ENCODE data around the gene ASIC1. TPM values are rescaled to one million over a fixed set of nuclear protein-coding genes. Genes with fewer than 3 reads are reported as not detected.
A peak's percentile ranks its signal among the peaks of the same experiment; 100 is the strongest.

Gene ASIC1
- polyA plus RNA-seq, 4 donors, result 3.4 to 4.8 (median 4.6) TPM

GRCh38 chr12:50058743-50059312 is 1.4 kb downstream of the ASIC1 start:
- no peak for DNase-seq (ENCODE audit: low read depth in 4 of 4, low spot score in 3 of 4)

DNA sequence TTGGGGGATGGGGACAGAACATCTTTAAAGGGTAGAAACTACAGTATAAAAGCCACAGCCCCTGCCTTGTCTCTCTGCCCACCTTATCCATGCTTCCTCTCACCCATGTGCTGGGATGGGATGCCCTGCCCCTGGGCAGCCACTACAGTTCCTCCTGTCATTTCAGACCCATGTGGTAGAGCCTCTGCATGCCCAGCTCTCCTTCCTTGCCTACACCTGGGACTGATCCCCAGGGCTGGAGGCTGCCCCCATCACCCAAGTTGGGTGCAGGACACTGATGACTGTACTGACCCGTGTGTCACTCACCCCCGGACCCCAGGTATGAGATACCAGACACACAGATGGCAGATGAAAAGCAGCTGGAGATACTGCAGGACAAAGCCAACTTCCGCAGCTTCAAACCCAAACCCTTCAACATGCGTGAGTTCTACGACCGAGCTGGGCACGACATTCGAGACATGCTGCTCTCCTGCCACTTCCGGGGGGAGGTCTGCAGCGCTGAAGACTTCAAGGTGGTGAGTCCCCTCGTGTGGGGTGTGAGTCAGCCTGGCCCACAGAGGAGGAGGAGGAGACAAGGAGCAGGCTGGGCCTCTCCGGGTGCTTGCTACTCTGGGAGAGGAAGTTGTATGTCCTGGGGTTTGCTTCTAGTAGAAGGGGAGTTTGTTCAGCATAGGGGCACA is 2.2 kb downstream of the ASIC1 start:
- no peak for DNase-seq (ENCODE audit: low read depth in 4 of 4, low spot score in 3 of 4)

GRCh38 chr12:50060120-50060468 is 2.7 kb downstream of the ASIC1 start:
- DNase-seq (ENCODE audit: low read depth in 4 of 4, low spot score in 3 of 4), result no peak

DNA sequence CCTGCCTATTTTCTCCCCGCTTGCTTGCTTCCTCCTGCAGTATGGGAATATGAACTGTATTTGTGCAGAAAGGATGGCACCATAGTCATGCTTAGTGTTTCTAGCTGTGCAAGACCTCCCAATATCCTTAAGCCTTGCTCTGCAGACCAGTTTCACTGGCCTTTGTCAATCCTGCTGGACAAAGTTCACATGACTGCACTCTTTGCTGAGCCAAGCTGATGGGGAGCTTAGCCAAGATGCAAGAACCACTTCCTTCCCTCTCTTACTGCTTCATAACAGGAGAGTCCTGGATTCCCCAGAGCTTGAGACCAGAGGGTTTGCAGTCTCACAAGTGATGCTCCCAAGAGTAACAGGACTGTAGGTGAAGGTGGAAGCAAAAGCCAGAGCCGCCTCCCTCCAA is 3.8 kb downstream of the ASIC1 start:
- DNase-seq (ENCODE audit: low read depth in 4 of 4, low spot score in 3 of 4), result no peak

GRCh38 chr12:50061946-50062686 is 4.7 kb downstream of the ASIC1 start:
- DNase-seq (ENCODE audit: low read depth in 4 of 4, low spot score in 3 of 4), result no peak

DNA sequence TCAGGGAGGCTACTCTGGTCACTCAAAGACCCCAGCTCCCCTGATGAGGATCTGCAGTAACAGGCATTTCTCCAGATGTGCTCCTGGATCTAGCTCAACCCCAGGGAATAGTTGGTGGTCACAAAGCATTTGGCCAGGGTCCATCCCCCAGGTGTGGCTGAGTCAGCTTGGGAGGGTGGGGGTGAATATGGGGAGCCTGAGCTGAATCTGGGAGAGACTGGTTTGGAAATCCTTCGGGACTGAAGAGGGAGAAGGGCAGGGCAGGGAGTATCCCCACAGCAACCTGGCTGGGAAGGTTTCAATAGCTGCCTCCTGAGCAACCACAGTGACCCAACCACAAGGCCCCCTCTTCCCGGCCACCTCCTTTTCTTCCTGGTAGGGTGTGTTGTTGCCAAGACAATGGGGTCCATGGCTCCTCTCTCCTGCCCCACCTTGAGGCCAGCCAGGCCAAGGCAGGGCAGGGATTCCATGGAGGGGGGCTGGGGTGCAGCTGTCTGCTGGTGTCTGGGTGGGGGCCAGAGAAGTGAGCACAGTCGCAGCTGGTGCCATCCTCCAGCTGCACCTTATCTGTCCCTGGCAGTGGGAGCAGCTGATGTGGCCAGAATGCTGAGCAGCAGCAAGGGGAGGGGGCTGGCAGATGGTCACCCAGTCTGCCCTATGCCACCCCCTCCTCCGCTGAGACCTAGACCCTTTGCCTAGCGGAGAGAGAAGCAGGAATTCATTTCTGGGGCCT is 5.5 kb downstream of the ASIC1 start:
- no peak for DNase-seq (ENCODE audit: low read depth in 4 of 4, low spot score in 3 of 4)

- DNase-seq (ENCODE audit: low read depth in 4 of 4, low spot score in 3 of 4), result no peak
Observed at GRCh38 chr12:50065726-50066310, 8.4 kb downstream of the ASIC1 start.

DNA sequence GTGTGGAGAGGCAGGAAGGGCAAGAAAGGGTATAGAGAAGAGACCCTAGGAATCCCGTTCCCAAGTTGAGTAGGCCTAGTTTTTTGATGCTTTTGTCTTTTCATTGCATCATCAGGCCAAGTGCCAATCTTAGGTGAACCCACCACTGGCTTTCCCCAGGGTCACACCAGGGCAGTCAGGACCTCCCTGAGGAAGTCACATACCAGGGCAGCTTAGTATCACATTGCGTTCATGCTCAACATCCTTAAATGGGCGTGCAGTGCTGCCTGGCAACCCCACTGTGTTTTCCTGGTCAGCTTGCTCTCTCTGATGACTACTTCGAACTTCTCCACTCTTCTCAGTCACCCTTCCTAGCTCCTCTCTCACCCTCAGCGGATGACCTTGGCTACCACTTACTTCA is 9.0 kb downstream of the ASIC1 start:
- no peak for DNase-seq (ENCODE audit: low read depth in 4 of 4, low spot score in 3 of 4)

DNA sequence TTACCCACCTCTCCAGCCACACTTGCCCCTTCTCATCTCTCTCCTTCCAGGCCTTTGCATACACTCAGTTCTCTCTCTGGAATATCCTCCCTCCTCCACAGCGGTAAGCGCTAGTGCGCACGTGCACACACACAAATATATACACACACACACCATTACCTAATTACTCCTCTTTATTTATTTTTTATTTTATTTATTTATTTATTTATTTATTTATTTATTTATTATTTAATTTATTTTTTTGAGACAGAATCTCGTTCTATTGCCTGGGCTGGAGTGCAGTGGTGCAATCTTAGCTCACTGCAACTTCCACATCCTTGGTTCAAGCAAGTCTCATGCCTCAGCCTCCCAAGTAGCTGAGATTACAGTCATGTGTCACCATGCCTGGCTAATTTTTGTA is 11.7 kb downstream of the ASIC1 start:
- DNase-seq (ENCODE audit: low read depth in 4 of 4, low spot score in 3 of 4), result no peak

DNA sequence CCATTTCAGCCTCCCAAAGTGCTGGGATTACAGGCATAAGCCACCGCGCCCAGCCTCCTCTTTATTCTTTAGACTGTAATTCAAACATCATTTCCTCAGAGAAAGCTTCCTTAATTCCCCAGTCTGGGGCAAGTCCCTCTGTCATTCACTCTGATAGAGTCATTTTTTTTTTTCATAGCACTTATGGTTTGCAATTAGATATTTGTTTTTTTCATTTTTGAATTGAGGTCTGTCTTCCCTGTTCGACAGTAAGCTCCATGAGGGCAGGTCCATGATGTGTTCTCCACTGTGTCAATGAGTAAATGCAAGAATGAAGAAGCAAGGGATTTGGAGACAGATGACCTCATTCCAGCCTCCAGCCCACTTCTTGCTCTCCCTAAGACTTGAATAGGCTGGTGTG is 12.1 kb downstream of the ASIC1 start:
- DNase-seq (ENCODE audit: low read depth in 4 of 4, low spot score in 3 of 4), result no peak

DNA sequence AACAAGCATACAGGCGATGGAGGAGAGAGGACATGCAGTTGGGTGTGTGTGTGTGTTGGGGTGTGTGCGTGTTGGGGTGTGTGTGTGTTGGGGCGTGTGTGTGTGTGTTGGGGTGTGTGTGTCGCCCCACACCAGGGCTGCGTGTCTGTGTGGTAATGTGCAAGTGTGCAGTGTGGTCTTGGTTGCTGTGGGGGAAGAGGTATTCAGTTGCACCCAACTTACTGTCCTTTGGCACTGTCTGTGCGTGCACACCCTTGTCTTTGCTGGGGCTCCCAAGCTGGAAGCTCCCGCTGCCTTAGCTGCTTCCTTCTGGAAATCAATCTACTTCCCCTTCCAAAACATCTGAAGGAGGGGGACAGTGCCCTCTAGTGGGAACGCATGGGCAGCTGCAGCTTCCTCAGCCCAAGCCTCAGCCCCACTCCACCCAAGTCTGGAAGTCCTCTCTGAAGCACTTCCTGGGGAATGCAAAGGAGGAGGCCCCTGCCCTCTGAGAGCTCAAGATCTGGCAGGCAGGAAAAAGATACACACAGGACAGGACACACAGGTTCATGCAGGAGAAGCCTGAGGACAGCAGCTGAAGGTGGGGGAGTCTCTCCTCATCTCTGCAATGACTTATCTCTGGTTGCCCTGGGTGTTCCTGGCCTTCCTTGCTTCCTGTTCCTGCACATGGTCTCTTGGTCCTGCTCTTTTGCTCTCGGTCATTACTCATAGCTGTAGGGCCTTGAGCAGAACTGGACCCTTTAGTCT is 13.1 kb downstream of the ASIC1 start:
- DNase-seq (ENCODE audit: low read depth in 4 of 4, low spot score in 3 of 4), result peak; percentile 74 to 78 (median 76)

- DNase-seq (ENCODE audit: low read depth in 4 of 4, low spot score in 3 of 4), result no peak
Observed at GRCh38 chr12:50072198-50072907, 15.0 kb downstream of the ASIC1 start.

- no peak for DNase-seq (ENCODE audit: low read depth in 4 of 4, low spot score in 3 of 4)
Observed at GRCh38 chr12:50073206-50073605, 15.8 kb downstream of the ASIC1 start.

DNA sequence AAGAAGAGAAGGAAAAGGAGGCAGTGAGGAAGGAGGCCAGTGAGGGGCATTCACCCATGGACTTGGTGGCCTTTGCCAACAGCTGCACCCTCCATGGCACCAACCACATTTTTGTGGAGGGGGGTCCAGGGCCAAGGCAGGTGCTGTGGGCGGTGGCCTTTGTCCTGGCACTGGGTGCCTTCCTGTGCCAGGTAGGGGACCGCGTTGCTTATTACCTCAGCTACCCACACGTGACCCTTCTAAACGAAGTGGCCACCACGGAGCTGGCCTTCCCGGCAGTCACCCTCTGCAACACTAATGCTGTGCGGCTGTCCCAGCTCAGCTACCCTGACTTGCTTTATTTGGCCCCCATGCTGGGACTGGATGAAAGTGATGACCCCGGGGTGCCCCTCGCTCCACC is 16.3 kb downstream of the ASIC1 start:
- no peak for DNase-seq (ENCODE audit: low read depth in 4 of 4, low spot score in 3 of 4)

GRCh38 chr12:50074936-50075807 is 17.8 kb downstream of the ASIC1 start:
- DNase-seq (ENCODE audit: low read depth in 4 of 4, low spot score in 3 of 4), result peak in 2 of 4 donors; percentile 62 to 68

DNA sequence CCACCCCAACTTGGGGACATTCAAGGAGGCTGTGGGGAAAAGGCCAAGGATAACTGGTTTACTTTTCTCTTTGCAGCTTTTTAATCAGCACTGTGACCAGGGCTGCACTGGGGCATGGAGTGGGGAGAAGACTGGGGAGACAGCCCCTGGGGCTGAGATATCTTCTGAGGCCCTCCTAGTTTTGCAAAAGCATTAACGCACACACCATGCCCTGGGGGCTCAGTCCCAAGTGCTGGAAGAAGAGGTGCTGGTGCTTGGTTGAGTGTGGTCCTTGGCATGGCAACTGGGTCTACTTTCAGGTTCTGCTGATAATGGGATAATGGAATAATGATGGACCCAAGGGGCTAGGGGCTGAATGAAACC is 18.4 kb downstream of the ASIC1 start:
- no peak for DNase-seq (ENCODE audit: low read depth in 4 of 4, low spot score in 3 of 4)

GRCh38 chr12:50077099-50077498 is 19.7 kb downstream of the ASIC1 start:
- no peak for DNase-seq (ENCODE audit: low read depth in 4 of 4, low spot score in 3 of 4)

- no peak for DNase-seq (ENCODE audit: low read depth in 4 of 4, low spot score in 3 of 4)
Observed at GRCh38 chr12:50078281-50078680, 20.9 kb downstream of the ASIC1 start.

DNA sequence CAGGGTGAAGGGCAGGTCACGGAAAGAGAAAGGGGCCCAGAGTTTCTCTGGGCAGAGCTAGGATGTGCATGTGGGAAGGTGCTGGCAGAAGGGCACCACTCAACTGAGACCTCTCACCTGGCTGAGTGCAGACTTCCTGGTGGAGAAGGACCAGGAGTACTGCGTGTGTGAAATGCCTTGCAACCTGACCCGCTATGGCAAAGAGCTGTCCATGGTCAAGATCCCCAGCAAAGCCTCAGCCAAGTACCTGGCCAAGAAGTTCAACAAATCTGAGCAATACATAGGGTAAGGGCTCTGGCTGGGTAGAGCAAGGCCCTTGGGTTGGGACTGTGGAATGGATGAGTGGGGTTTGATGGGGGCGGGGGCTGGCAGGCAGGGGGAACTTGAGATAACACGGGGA is 22.4 kb downstream of the ASIC1 start:
- no peak for DNase-seq (ENCODE audit: low read depth in 4 of 4, low spot score in 3 of 4)

All from right renal pelvis (tissue), 4 donors.